HG03095 (cell line): Measurements from ENCODE around the gene RELCH.

Experiments
- ATAC-seq: cut with Tn5 transposase; IDR thresholded peaks from one replicate; pipeline ENCODE4 v1.9.1; 2021; ENCODE audit warnings: moderate library complexity; ENCODE audit not compliant: unreplicated experiment

Gene RELCH

GRCh38 chr18:62336618-62337017, 149.6 kb downstream of the RELCH start:
- ATAC-seq = no peak

- no peak for ATAC-seq
Observed at GRCh38 chr18:62337336-62337735, 150.3 kb downstream of the RELCH start.

GRCh38 chr18:62338446-62339105, 151.5 kb downstream of the RELCH start:
- ATAC-seq = no peak

- ATAC-seq = no peak
Observed at GRCh38 chr18:62339106-62339988, 152.3 kb downstream of the RELCH start.

GRCh38 chr18:62340996-62341395, 153.9 kb downstream of the RELCH start:
- ATAC-seq = no peak

GRCh38 chr18:62341473-62341872, 154.4 kb downstream of the RELCH start:
- no peak for ATAC-seq

- no peak for ATAC-seq
Observed at GRCh38 chr18:62342884-62343283, 155.8 kb downstream of the RELCH start.

GRCh38 chr18:62343316-62343715, 156.3 kb downstream of the RELCH start:
- ATAC-seq = no peak

- no peak for ATAC-seq
Observed at GRCh38 chr18:62345909-62346308, 158.9 kb downstream of the RELCH start.

- ATAC-seq = no peak
Observed at GRCh38 chr18:62346333-62347088, 159.5 kb downstream of the RELCH start.

- no peak for ATAC-seq
Observed at GRCh38 chr18:62347089-62347506, 160.0 kb downstream of the RELCH start.

GRCh38 chr18:62348474-62348873, 161.4 kb downstream of the RELCH start:
- ATAC-seq = no peak

GRCh38 chr18:62353170-62353569, 166.1 kb downstream of the RELCH start:
- ATAC-seq = no peak

GRCh38 chr18:62354151-62354550, 167.1 kb downstream of the RELCH start:
- ATAC-seq = no peak

GRCh38 chr18:62357079-62357719, 170.1 kb downstream of the RELCH start:
- ATAC-seq = no peak
